RWPE2 (cell line): ENCODE results near the gene KLF13.
A peak's percentile ranks its signal among the peaks of the same experiment; 100 is the strongest.

Source experiments
- ATAC-seq: fragments of 200-7000 bp; cut with Tn5 transposase; 3 replicates; pipeline ENCODE4 v1.9.1; 2021; ENCODE audit warnings: low read depth
- DNase-seq: peaks from one replicate; pipeline ENCODE4 v3.0.0-alpha.2; 2020; ENCODE audit warnings: low spot score
- H3K27ac ChIP-seq: fragments of 450-650 bp; 2 replicates; pipeline ENCODE4 v1.5.1; 2017; ENCODE audit warnings: mild to moderate bottlenecking; ENCODE audit not compliant: poor library complexity, severe bottlenecking
- H3K27me3 ChIP-seq: fragments of 250-450 bp; sonication (Bioruptor Pico); 2 replicates; pipeline ENCODE4 v1.5.1; 2021; ENCODE audit warnings: mild to moderate bottlenecking, moderate library complexity; ENCODE audit not compliant: insufficient read depth, poor library complexity, severe bottlenecking
- H3K36me3 ChIP-seq: fragments of 250-450 bp; sonication (Bioruptor Pico); 2 replicates; pipeline ENCODE4 v1.5.1; 2020; ENCODE audit warnings: low read depth, mild to moderate bottlenecking, moderate library complexity
- H3K4me1 ChIP-seq: fragments of 250-450 bp; sonication (Bioruptor Pico); 2 replicates; pipeline ENCODE4 v1.5.1; 2021; ENCODE audit warnings: mild to moderate bottlenecking, moderate library complexity; ENCODE audit not compliant: insufficient read depth, poor library complexity, severe bottlenecking
- H3K4me3 ChIP-seq: fragments of 250-450 bp; sonication (Bioruptor Pico); 2 replicates; pipeline ENCODE4 v1.5.1; 2021; ENCODE audit warnings: mild to moderate bottlenecking, moderate library complexity; ENCODE audit not compliant: severe bottlenecking
- H3K9me3 ChIP-seq: fragments of 250-450 bp; sonication (Bioruptor Pico); 2 replicates; pipeline ENCODE4 v1.5.1; 2021; ENCODE audit warnings: mild to moderate bottlenecking, moderate library complexity; ENCODE audit not compliant: severe bottlenecking
- CTCF ChIP-seq: fragments of 450-650 bp; IDR thresholded peaks from one replicate; pipeline ENCODE4 v1.5.1; 2017; ENCODE audit warnings: mild to moderate bottlenecking, moderate library complexity; ENCODE audit not compliant: poor library complexity, severe bottlenecking

KLF13 gene

GRCh38 chr15:31397851-31398661 is 71.4 kb downstream of the KLF13 start:
- Histone ChIP-seq H3K27me3 (no peaks in the 10 kb centered on the region), H3K4me1 (peaks cover 22% of the 10 kb centered on the region), H3K9me3 (no peaks in the 10 kb centered on the region), H3K4me3 (no peak overlapping the region), H3K27ac (peak overlapping the region; percentile 80), H3K36me3 (no peaks in the 10 kb centered on the region)
- DNase-seq (peak; percentile 82), ATAC-seq (peak; percentile 29; the same call in 2 of the 3 replicates)
- TF ChIP-seq CTCF: no peak

GRCh38 chr15:31398677-31399301 is 72.2 kb downstream of the KLF13 start:
- no peak for TF ChIP-seq CTCF
- Histone ChIP-seq H3K4me1 (peaks cover 22% of the 10 kb centered on the region), H3K27ac (peak overlapping the region; percentile 80), H3K36me3 (no peaks in the 10 kb centered on the region), H3K27me3 (no peaks in the 10 kb centered on the region), H3K9me3 (no peaks in the 10 kb centered on the region), H3K4me3 (no peak overlapping the region)
- ATAC-seq: no peak
- no peak for DNase-seq

- H3K9me3 ChIP-seq: no peaks in the 10 kb centered on the region
- no peak for TF ChIP-seq CTCF
- H3K36me3 ChIP-seq: no peaks in the 10 kb centered on the region
- H3K4me3 ChIP-seq: no peak overlapping the region
- ATAC-seq: no peak
- DNase-seq: no peak
- peaks cover 22% of the 10 kb centered on the region for H3K4me1 ChIP-seq
- H3K27me3 ChIP-seq: no peaks in the 10 kb centered on the region
- no peak overlapping the region for H3K27ac ChIP-seq
Measured at GRCh38 chr15:31399544-31400171, 73.0 kb downstream of the KLF13 start.

- ATAC-seq (no peak), DNase-seq (no peak)
- H3K36me3 ChIP-seq: no peaks in the 10 kb centered on the region
- no peak overlapping the region for H3K4me3 ChIP-seq
- no peaks in the 10 kb centered on the region for H3K27me3 ChIP-seq
- peaks cover 24% of the 10 kb centered on the region for H3K4me1 ChIP-seq
- no peaks in the 10 kb centered on the region for H3K9me3 ChIP-seq
- H3K27ac ChIP-seq: no peak overlapping the region
- TF ChIP-seq CTCF: no peak
Measured at GRCh38 chr15:31400222-31400927, 73.7 kb downstream of the KLF13 start.
